K562 (cell line): ENCODE results near the gene MANF. TPM values are rescaled to one million over a fixed set of nuclear protein-coding genes. Genes with fewer than 3 reads are reported as not detected.

Experiments used
- ATAC-seq: fragments of 200-7000 bp; cut with Tn5 transposase; 3 replicates; pipeline ENCODE4 v1.9.1; 2020; ENCODE audit warnings: moderate library complexity
- BruUV-seq: library from RNA; stranded (reverse); fragments of 400-500 nt; replicated peaks from 2 replicates; lab custom pipeline; 2021; lab: Mats Ljungman, UMichigan
- CTCF ChIA-PET: fragments of 300-600 bp; formaldehyde crosslinking; extraction: SDS; loops from one replicate; lab custom pipeline; 2021; ENCODE audit warnings: low intra/inter-chr PET ratio; lab: Yijun Ruan, JAX
- POLR2A ChIA-PET: fragments of 300-600, 350-650 bp; sonication (Branson Sonifier 250); formaldehyde crosslinking; extraction: SDS; loops from one replicate; lab custom pipeline; 2021; ENCODE audit warnings: antibody characterized with exemption, inconsistent platforms; lab: Yijun Ruan, JAX
- DNase-seq, 4 experiments: peaks; one replicate each; pipeline versions ENCODE4 v3.0.0 to v3.0.0-alpha.2; 2011 to 2018; ENCODE audit warnings: low spot score in 3 of 4, mixed read lengths in 3 of 4; ENCODE audit errors: extremely low read depth in 1 of 4
- FAIRE-seq: peaks from 2 replicates; lab custom pipeline; 2011; peaks lifted over from hg19 to GRCh38; lab: Jason Lieb, UNC
- H2AFZ ChIP-seq: 2 replicates; pipeline ENCODE4 v1.6.0; 2011; ENCODE audit warnings: low read depth, low read length, control low read depth, inconsistent platforms
- H3K27ac ChIP-seq: fragments of 200-600 bp; 3 replicates; pipeline ENCODE4 v1.8.0; 2011; ENCODE audit warnings: low read depth, mild to moderate bottlenecking, control low read depth, inconsistent platforms, low read length, moderate library complexity, mixed read lengths; ENCODE audit errors: extremely low read depth
- H3K27me3 ChIP-seq, 2 experiments: fragments of 300-600 bp in 1 of 2; 2 replicates in 1 of 2; 3 replicates in 1 of 2; pipeline versions ENCODE4 v1.6.0 to v1.8.0; 2011; ENCODE audit warnings: inconsistent platforms in 2 of 2, low read length in 2 of 2, mild to moderate bottlenecking in 1 of 2, mixed read lengths in 1 of 2, moderate library complexity in 1 of 2; ENCODE audit not compliant: control insufficient read depth in 2 of 2, insufficient read depth in 2 of 2
- H3K36me3 ChIP-seq: fragments of 300-600 bp; 3 replicates; pipeline ENCODE4 v1.8.0; 2011; ENCODE audit warnings: mild to moderate bottlenecking, low read length, inconsistent platforms; ENCODE audit not compliant: control insufficient read depth, insufficient read depth
- H3K4me1 ChIP-seq, 2 experiments: fragments of 200-600 bp in 1 of 2; replicated peaks in 1 of 2; 2 replicates in 1 of 2; 3 replicates in 1 of 2; pipeline versions ENCODE4 v1.5.1 to v1.8.0; 2011; ENCODE audit warnings: inconsistent platforms in 2 of 2, low read length in 2 of 2, mild to moderate bottlenecking in 1 of 2, mixed read lengths in 1 of 2, moderate library complexity in 1 of 2; ENCODE audit not compliant: control insufficient read depth in 2 of 2, insufficient read depth in 2 of 2
- H3K4me2 ChIP-seq: 2 replicates; pipeline ENCODE4 v1.6.1; 2011; ENCODE audit warnings: low read length, control low read depth, inconsistent platforms, mixed read lengths; ENCODE audit not compliant: insufficient read depth
- H3K4me3 ChIP-seq: fragments of 200-600 bp; sonication (generic), shearing (Covaris generic); 2 replicates; pipeline ENCODE4 v1.5.1; 2016; ENCODE audit warnings: control low read depth, inconsistent platforms
- H3K79me2 ChIP-seq: fragments of 200-600 bp; 3 replicates; pipeline ENCODE4 v1.8.0; 2011; ENCODE audit warnings: low read length, inconsistent platforms; ENCODE audit not compliant: control insufficient read depth, insufficient read depth
- H3K9ac ChIP-seq, 2 experiments: 2 replicates each; pipeline versions ENCODE4 v1.6.0 to v1.6.1; 2011; ENCODE audit warnings: low read depth in 2 of 2, low read length in 2 of 2, control low read depth in 1 of 2, inconsistent platforms in 1 of 2, mild to moderate bottlenecking in 1 of 2, mixed read lengths in 1 of 2; ENCODE audit not compliant: insufficient read depth in 1 of 2
- H3K9me1 ChIP-seq: one replicate; pipeline ENCODE4 v1.6.0; 2011; ENCODE audit warnings: inconsistent platforms, mild to moderate bottlenecking, low read length, moderate library complexity; ENCODE audit not compliant: control insufficient read depth, insufficient read depth
- H3K9me3 ChIP-seq: replicated peaks from 2 replicates; pipeline ENCODE4 v1.5.1; 2011; ENCODE audit warnings: low read depth, low read length, inconsistent platforms; ENCODE audit not compliant: control insufficient read depth, insufficient read depth
- H4K20me1 ChIP-seq: replicated peaks from 2 replicates; pipeline ENCODE4 v1.6.1; 2011; ENCODE audit warnings: low read length, inconsistent platforms, mixed read lengths; ENCODE audit not compliant: control insufficient read depth, insufficient read depth
- ARHGAP35 ChIP-seq: fragments of 450-650 bp; IDR thresholded peaks from 2 replicates; pipeline ENCODE4 v1.6.1; 2018; ENCODE audit not compliant: partially characterized antibody
- CBX5 ChIP-seq: IDR thresholded peaks from 2 replicates; pipeline ENCODE4 v1.6.1; 2014; ENCODE audit warnings: low read depth, borderline replicate concordance
- CTBP1 ChIP-seq: fragments of 450-650 bp; IDR thresholded peaks from 2 replicates; pipeline ENCODE4 v1.6.1; 2016; ENCODE audit warnings: borderline replicate concordance
- DNMT1 ChIP-seq: fragments of 450-650 bp; IDR thresholded peaks from 2 replicates; pipeline ENCODE4 v1.6.1; 2016; ENCODE audit warnings: antibody characterized with exemption, mild to moderate bottlenecking
- FOXM1 ChIP-seq, 2 experiments: fragments of 450-650 bp in 1 of 2; sonication (generic) in 1 of 2; formaldehyde crosslinking in 1 of 2; IDR thresholded peaks; 2 replicates each; pipeline versions ENCODE4 v1.6.1 to v1.9.0; 2017 to 2022; ENCODE audit warnings: low read depth in 2 of 2, mild to moderate bottlenecking in 2 of 2, missing genetic modification reagents in 1 of 2, moderate library complexity in 1 of 2
- HCFC1 ChIP-seq: IDR thresholded peaks from 2 replicates; pipeline ENCODE4 v1.6.1; 2012; ENCODE audit warnings: low read depth, low read length, improper control_type of control experiment
- KLF1 ChIP-seq: fragments of 450-650 bp; IDR thresholded peaks from 2 replicates; pipeline ENCODE4 v1.6.1; 2016; ENCODE audit warnings: missing genetic modification characterization, missing compliant biosample characterization
- MCM5 ChIP-seq: fragments of 450-650 bp; IDR thresholded peaks from 2 replicates; pipeline ENCODE4 v1.6.1; 2016; ENCODE audit warnings: low read depth
- MYBL2 ChIP-seq, 2 experiments: fragments of 450-650 bp in 1 of 2; sonication (generic) in 1 of 2; formaldehyde crosslinking in 1 of 2; IDR thresholded peaks; 2 replicates each; pipeline versions ENCODE4 v1.6.1 to v1.8.1; 2017 to 2022; ENCODE audit warnings: borderline replicate concordance in 1 of 2, inconsistent platforms in 1 of 2, low read depth in 1 of 2, mild to moderate bottlenecking in 1 of 2, missing genetic modification reagents in 1 of 2, moderate library complexity in 1 of 2
- NONO ChIP-seq, 2 experiments: fragments of 200-400 bp in 1 of 2; fragments of 450-650 bp in 1 of 2; formaldehyde crosslinking in 1 of 2; IDR thresholded peaks; 2 replicates each; pipeline ENCODE4 v1.6.1; 2017; ENCODE audit warnings: low read depth in 2 of 2, mild to moderate bottlenecking in 2 of 2, moderate library complexity in 2 of 2, low read length in 1 of 2
- RBFOX2 ChIP-seq: fragments of 200-400 bp; formaldehyde crosslinking; IDR thresholded peaks from 2 replicates; pipeline ENCODE4 v1.6.1; 2017; ENCODE audit warnings: low read depth, mild to moderate bottlenecking, low read length, moderate library complexity
- SMARCA4 ChIP-seq: fragments of 450-650 bp; IDR thresholded peaks from 2 replicates; pipeline ENCODE4 v1.6.1; 2016
- ZNF121 ChIP-seq: sonication (generic); formaldehyde crosslinking; conservative IDR thresholded peaks from 2 replicates; pipeline ENCODE4 v1.8.0; 2022; ENCODE audit warnings: missing genetic modification reagents
- ZNF140 ChIP-seq: fragments of 250-450 bp; sonication (Bioruptor Pico); IDR thresholded peaks from 2 replicates; pipeline ENCODE4 v1.8.0; 2021; ENCODE audit warnings: moderate library complexity, mild to moderate bottlenecking, inconsistent platforms
- ZNF644 ChIP-seq: fragments of 200-800 bp; sonication (Bioruptor generic); IDR thresholded peaks from 2 replicates; pipeline ENCODE4 v1.6.1; 2016; ENCODE audit warnings: low read depth, missing genetic modification characterization, missing compliant biosample characterization
- WGBS: fragments of 100-300 bp; shearing (Covaris generic); methylation state at CpG from one replicate; pipeline ENCODE4 v1.1.6; 2016; ENCODE audit warnings: low coverage, mixed read lengths; ENCODE audit not compliant: insufficient coverage; ENCODE audit errors: missing lambda C conversion rate; 5-methylcytosine and 5-hydroxymethylcytosine counted together
- in situ Hi-C: fragments of 300-500 bp; cut with MboI; formaldehyde crosslinking; loops from 4 replicates; pipeline ENCODE4 v1.15.0; 2018; ENCODE audit warnings: inconsistent platforms, mixed read lengths
- intact Hi-C: fragments of 100-400 bp; cut with micrococcal nuclease; formaldehyde crosslinking; loops from 2 replicates; pipeline ENCODE4 v1.14.2; 2022
- polyA plus RNA-seq, 8 experiments: library from polyadenylated mRNA; depleted of rRNA in 4 of 8; stranded (reverse) in 5 of 8; unstranded in 3 of 8; fragments of >200 nt; fragmentation: Nextera tagmentation in 2 of 8; fragmentation: Illumina TruSeq in 1 of 8; extraction: Ambion mirVana in 2 of 8; extraction: Trizol in 1 of 8; gene quantifications; 2 replicates each; pipeline versions ENCODE4 v1.2.1 to v1.2.3, GENCODE V29; 2011 to 2014; ENCODE audit warnings: inconsistent platforms in 1 of 8, missing spikeins in 1 of 8
- total RNA-seq, 7 experiments: library from RNA; depleted of rRNA in 6 of 7; stranded (reverse); fragments of >200 nt in 6 of 7; fragmentation: Illumina TruSeq in 2 of 7; extraction: Trizol in 2 of 7; gene quantifications; 2 replicates each; pipeline versions ENCODE4 v1.2.1 to v1.2.3, GENCODE V29; 2011 to 2021; ENCODE audit warnings: low replicate concordance in 1 of 7
- TF ChIP-seq, protein P1 (sequence below): fragments of 250-450 bp; sonication (Bioruptor Pico); IDR thresholded peaks from 2 replicates; pipeline ENCODE4 v1.4.0; 2020; ENCODE audit warnings: mild to moderate bottlenecking

MANF gene
- total and polyA plus RNA-seq, 9 of the 15 experiments (the other 6 are each of a cell fraction or from before 2014, with no cell fraction given), result 6.5 to 52.7 (median 42.3) TPM

DNA sequence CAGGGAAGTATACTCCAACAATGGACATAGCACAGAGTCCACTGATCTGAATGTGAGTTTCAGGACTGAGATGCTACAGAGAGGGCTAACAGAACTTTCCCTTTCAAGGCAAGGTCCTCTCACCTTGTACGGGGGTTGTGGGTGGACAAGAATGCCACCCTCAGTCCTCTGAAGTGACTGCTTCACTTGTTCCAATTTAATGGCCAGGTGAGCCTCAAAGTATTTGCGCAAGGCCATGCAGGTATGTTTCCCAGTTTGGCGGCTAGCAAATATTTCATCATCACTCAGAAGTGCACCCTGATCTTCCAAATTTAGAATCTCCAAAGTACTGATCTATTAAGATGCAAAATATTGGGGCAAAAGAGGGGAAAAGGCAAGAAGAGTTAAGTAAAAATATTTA, 44.0 kb downstream of the MANF start:
- POLR2A ChIA-PET, result no interaction called here
- BruUV-seq, result no TSS peak
- in situ Hi-C loops, result no loop called here
- CTCF ChIA-PET, result no interaction called here
- Histone ChIP-seq H3K4me3 (no peak overlapping the region), H3K9me3 (no peaks in the 10 kb centered on the region), H3K9me1 (no peaks in the 10 kb centered on the region), H3K27me3 (no peaks in the 10 kb centered on the region), H3K36me3 (peaks cover 51% of the 10 kb centered on the region), H4K20me1 (no peaks in the 10 kb centered on the region), H3K4me1 (no peaks in the 10 kb centered on the region), H3K79me2 (no peaks in the 10 kb centered on the region), H2AFZ (no peak overlapping the region), H3K27ac (no peak overlapping the region), H3K4me2 (no peak overlapping the region), H3K9ac (no peak overlapping the region)
- WGBS, result 92% methylated on average over 3 of the region's 3 CpGs
- TF ChIP-seq SMARCA4 (no peak), ARHGAP35 (no peak), HCFC1 (no peak), NONO (IDR thresholded peaks at IDR 0.05; ENCODE audit: low read depth in 2 of 2, low read length in 1 of 2) (no peak), RBFOX2 (no peak), MYBL2 (IDR thresholded peaks at IDR 0.05; ENCODE audit: low read depth) (no peak), MYBL2 (CRISPR knock-in tag; IDR thresholded peaks at IDR 0.05; ENCODE audit: borderline replicate concordance) (no peak), ZNF644 (tag) (no peak), CBX5 (no peak), FOXM1 (IDR thresholded peaks at IDR 0.05; ENCODE audit: low read depth) (no peak), FOXM1 (CRISPR knock-in tag; IDR thresholded peaks at IDR 0.05; ENCODE audit: low read depth) (no peak), KLF1 (tag) (no peak), ZNF121 (CRISPR knock-in tag) (no peak), CTBP1 (no peak), DNMT1 (no peak), MCM5 (no peak), ZNF140 (no peak)
- TF ChIP-seq, protein P1, sequence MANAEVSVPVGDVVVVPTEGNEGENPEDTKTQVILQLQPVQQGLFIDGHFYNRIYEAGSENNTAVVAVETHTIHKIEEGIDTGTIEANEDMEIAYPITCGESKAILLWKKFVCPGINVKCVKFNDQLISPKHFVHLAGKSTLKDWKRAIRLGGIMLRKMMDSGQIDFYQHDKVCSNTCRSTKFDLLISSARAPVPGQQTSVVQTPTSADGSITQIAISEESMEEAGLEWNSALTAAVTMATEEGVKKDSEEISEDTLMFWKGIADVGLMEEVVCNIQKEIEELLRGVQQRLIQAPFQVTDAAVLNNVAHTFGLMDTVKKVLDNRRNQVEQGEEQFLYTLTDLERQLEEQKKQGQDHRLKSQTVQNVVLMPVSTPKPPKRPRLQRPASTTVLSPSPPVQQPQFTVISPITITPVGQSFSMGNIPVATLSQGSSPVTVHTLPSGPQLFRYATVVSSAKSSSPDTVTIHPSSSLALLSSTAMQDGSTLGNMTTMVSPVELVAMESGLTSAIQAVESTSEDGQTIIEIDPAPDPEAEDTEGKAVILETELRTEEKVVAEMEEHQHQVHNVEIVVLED (CRISPR knock-in tag), result no peak
- DNase-seq (no peak), ATAC-seq (no peak), FAIRE-seq (no peak)
- intact Hi-C loops, result no loop called here
